GM20000 (cell line): ENCODE measurements around the gene TMEM120B.
"Not testable (repeated sequence)": the region's sequence is repeated elsewhere in the genome, so short reads cannot be mapped to it uniquely, and the experiment has no call there.

Source experiments
- DNase-seq: peaks from one replicate; pipeline ENCODE4 v3.0.0; 2012; ENCODE audit warnings: low spot score
- TF ChIP-seq, protein P1 (sequence below): IDR thresholded peaks from 2 replicates; pipeline ENCODE4 v1.5.1; 2012; ENCODE audit warnings: mild to moderate bottlenecking, control low read depth; ENCODE audit errors: extremely low read depth, missing control alignments

Gene TMEM120B

DNA sequence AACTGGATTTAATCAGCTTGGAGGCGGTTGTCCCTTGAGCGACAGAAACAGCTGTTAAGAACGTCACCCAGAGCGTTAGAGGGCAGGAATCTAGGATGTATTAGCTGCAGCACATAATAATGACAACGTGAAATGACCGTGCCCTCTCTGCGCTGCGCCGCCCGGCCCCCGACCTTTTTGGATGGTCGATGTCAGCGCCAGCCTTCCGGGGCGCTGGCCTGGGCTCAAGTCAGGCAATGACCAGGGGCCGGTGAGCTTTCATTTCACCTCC is 427 bp upstream of the TMEM120B start:
- TF ChIP-seq, protein P1, sequence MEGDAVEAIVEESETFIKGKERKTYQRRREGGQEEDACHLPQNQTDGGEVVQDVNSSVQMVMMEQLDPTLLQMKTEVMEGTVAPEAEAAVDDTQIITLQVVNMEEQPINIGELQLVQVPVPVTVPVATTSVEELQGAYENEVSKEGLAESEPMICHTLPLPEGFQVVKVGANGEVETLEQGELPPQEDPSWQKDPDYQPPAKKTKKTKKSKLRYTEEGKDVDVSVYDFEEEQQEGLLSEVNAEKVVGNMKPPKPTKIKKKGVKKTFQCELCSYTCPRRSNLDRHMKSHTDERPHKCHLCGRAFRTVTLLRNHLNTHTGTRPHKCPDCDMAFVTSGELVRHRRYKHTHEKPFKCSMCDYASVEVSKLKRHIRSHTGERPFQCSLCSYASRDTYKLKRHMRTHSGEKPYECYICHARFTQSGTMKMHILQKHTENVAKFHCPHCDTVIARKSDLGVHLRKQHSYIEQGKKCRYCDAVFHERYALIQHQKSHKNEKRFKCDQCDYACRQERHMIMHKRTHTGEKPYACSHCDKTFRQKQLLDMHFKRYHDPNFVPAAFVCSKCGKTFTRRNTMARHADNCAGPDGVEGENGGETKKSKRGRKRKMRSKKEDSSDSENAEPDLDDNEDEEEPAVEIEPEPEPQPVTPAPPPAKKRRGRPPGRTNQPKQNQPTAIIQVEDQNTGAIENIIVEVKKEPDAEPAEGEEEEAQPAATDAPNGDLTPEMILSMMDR = no peak
- DNase-seq = peak; percentile 47

DNA sequence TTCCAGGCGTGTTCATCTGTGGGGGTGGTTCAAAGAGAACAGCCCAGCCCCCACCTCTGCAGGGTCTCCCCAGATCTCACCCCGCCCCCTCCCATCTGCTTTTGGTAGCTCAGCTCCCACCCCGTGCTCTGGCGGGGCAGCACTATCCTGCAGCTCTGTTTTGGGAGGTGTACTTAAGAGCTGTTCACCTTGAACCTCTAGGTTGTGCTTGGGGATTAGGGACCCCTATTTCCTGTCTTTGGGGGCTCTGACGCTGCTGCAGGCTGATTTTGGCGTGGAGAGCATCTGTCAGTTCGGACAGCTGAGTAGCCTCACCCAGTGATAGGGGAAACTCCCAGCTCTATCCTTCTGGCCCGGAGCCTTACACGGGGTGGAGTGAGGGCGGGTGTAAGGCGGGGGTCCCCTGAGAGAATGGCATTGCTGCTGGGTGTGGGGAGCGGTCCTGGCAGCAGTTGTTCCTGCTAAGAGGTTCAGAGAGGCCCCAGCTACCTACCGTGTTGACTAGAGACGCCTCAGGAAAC is 765 bp downstream of the TMEM120B start:
- peak; percentile 25 for DNase-seq
- TF ChIP-seq, protein P1 = no peak

DNA sequence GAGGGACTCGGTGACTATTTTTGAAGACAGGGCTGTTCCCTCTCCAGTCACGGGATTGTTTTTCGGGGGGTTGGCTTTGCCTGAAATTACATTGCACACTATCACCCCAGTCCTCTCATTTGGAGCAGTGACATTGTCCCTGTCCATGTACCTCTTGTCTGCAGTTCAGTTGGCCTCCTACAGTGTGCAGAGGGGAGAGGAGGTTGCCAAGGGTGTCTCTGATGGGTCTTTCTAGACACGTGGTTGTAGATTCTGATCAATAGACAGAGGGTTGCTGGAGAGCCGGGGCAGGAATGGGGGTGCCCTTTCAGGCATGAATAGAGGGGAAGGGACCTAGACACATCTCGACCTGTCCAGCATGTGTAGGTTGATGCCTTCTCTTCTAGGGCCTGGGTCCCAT is 1.2 kb downstream of the TMEM120B start:
- peak; percentile 26 for DNase-seq
- TF ChIP-seq, protein P1 = no peak

DNA sequence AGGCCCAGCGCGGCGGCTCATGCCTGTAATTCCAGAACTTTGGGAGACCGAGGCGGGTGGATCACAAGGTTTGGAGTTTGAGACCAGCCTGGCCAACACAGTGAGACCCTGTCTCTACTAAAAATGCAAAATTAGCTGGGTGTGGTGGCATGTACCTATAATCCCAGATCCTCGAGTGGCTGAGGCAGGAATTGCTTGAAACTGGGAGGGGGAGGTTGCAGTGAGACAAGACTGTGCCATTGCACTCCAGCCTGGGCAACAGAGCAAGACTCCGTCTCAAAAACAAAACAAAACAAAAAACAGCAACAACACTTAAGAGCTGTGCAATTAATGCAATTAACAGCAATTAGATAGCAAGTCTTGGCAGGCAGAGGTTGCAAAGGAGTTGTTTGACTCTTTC is 2.5 kb downstream of the TMEM120B start:
- DNase-seq = not testable (repeated sequence)

DNA sequence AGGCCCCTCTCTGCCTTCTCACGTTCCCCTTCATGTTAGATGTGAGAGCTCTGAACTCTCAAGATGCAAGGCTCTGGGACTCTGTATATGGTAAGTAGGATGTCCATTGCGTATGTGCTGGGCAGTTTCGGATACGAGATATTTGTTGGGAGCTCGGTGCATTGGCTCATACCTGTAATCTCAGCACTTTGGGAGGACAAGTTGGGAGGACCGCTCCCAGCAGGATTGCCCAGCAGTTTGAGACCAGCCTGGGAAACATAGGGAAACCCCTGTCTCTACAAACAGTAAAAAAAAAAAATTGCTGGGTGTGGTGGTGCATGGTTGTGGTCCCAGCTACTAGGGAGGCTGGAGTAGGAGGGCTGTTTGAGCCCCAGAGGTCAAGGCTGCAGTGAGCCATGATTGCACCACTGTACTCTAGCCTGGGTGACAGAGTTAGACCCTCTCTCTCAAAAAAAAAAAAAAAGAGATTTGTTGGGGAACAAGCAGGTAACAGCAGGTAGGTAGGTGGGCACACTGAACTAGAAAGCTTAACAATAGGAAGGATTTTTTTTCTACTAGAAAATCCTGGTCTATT is 3.4 kb downstream of the TMEM120B start:
- TF ChIP-seq, protein P1 = no peak

DNA sequence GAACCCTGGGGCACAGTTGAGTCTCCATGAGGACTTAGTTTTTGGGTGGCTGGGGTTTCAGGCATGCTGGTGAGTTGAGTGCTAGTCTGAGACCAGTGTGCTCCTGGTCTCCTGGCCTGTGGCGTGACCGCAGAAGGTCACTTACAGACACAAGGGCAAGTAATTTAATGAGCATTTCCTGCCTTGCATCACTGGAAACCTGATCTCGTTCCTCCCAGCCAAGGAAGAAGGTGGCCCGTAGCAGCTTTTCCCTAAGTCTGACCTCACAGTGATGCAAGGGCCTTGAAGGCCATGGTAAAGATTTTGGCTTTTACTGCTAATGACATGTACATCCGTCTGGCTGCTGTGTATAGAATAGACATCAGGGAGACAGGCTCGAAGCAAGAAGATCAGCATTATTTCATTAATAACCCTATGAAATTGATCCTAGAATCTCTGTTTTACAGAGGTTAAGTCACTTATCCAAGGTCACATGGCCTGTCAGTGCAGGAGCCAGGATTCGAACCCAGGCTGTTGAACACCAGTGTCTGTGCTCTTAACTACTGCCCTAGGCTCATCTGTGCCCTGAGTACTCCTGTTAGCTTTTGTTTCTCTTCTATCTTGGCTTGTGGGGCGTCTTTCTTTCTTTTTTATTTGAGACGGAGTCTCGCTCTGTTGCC is 4.6 kb downstream of the TMEM120B start:
- no peak for DNase-seq
- TF ChIP-seq, protein P1 = no peak

More for the DNA sequence above, 3.4 kb downstream of the TMEM120B start:
- no peak for DNase-seq

DNA sequence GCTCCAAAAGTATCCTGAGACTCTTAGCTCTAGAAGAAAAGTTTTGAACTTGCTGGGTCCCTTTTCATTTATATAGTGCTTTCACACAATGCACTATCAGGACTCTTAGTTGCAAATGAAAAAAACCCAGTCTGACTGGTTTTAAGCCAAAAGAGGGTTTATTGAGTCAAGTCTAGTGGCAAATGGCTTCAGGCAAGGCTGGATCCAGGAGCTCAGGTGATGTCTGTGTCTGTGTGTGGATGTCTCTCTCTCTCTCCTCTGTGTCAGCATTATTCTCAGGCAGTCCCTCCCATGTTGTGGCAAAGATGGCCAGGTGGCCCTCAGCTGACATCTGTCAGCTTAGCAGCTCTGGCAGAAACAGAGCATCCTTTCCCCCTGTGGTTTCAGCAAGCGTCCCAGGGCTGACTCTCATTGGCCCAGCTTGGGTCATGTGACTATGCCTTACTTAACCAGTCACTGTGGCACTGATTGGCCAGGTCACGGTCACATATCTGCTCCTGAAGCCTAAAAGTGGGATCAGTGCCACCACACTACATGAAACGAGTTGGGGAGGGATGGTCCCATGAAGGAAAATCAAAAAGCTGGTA is 6.2 kb downstream of the TMEM120B start:
- TF ChIP-seq, protein P1 = no peak
- no peak for DNase-seq
